K562 (cell line): ENCODE results near the gene STAT6. TPM values are rescaled to one million over a fixed set of nuclear protein-coding genes. Genes with fewer than 3 reads are reported as not detected.
A peak's percentile ranks its signal among the peaks of the same experiment; 100 is the strongest.

Source experiments
- ATAC-seq: fragments of 200-7000 bp; cut with Tn5 transposase; 3 replicates; pipeline ENCODE4 v1.9.1; 2020; ENCODE audit warnings: moderate library complexity
- BruUV-seq: library from RNA; stranded (reverse); fragments of 400-500 nt; replicated peaks from 2 replicates; lab custom pipeline; 2021; lab: Mats Ljungman, UMichigan
- CTCF ChIA-PET: fragments of 300-600 bp; formaldehyde crosslinking; extraction: SDS; loops from one replicate; lab custom pipeline; 2021; ENCODE audit warnings: low intra/inter-chr PET ratio; lab: Yijun Ruan, JAX
- POLR2A ChIA-PET: fragments of 300-600, 350-650 bp; sonication (Branson Sonifier 250); formaldehyde crosslinking; extraction: SDS; loops from one replicate; lab custom pipeline; 2021; ENCODE audit warnings: antibody characterized with exemption, inconsistent platforms; lab: Yijun Ruan, JAX
- DNase-seq, 4 experiments: peaks; one replicate each; pipeline versions ENCODE4 v3.0.0 to v3.0.0-alpha.2; 2011 to 2018; ENCODE audit warnings: low spot score in 3 of 4, mixed read lengths in 3 of 4; ENCODE audit errors: extremely low read depth in 1 of 4
- FAIRE-seq: peaks from 2 replicates; lab custom pipeline; 2011; peaks lifted over from hg19 to GRCh38; lab: Jason Lieb, UNC
- H2AFZ ChIP-seq: 2 replicates; pipeline ENCODE4 v1.6.0; 2011; ENCODE audit warnings: low read depth, low read length, control low read depth, inconsistent platforms
- H3K27ac ChIP-seq: fragments of 200-600 bp; 3 replicates; pipeline ENCODE4 v1.8.0; 2011; ENCODE audit warnings: low read depth, mild to moderate bottlenecking, control low read depth, inconsistent platforms, low read length, moderate library complexity, mixed read lengths; ENCODE audit errors: extremely low read depth
- H3K27me3 ChIP-seq, 2 experiments: fragments of 300-600 bp in 1 of 2; 2 replicates in 1 of 2; 3 replicates in 1 of 2; pipeline versions ENCODE4 v1.6.0 to v1.8.0; 2011; ENCODE audit warnings: inconsistent platforms in 2 of 2, low read length in 2 of 2, mild to moderate bottlenecking in 1 of 2, mixed read lengths in 1 of 2, moderate library complexity in 1 of 2; ENCODE audit not compliant: control insufficient read depth in 2 of 2, insufficient read depth in 2 of 2
- H3K36me3 ChIP-seq: fragments of 300-600 bp; 3 replicates; pipeline ENCODE4 v1.8.0; 2011; ENCODE audit warnings: mild to moderate bottlenecking, low read length, inconsistent platforms; ENCODE audit not compliant: control insufficient read depth, insufficient read depth
- H3K4me1 ChIP-seq, 2 experiments: fragments of 200-600 bp in 1 of 2; replicated peaks in 1 of 2; 2 replicates in 1 of 2; 3 replicates in 1 of 2; pipeline versions ENCODE4 v1.5.1 to v1.8.0; 2011; ENCODE audit warnings: inconsistent platforms in 2 of 2, low read length in 2 of 2, mild to moderate bottlenecking in 1 of 2, mixed read lengths in 1 of 2, moderate library complexity in 1 of 2; ENCODE audit not compliant: control insufficient read depth in 2 of 2, insufficient read depth in 2 of 2
- H3K4me2 ChIP-seq: 2 replicates; pipeline ENCODE4 v1.6.1; 2011; ENCODE audit warnings: low read length, control low read depth, inconsistent platforms, mixed read lengths; ENCODE audit not compliant: insufficient read depth
- H3K4me3 ChIP-seq: fragments of 200-600 bp; sonication (generic), shearing (Covaris generic); 2 replicates; pipeline ENCODE4 v1.5.1; 2016; ENCODE audit warnings: control low read depth, inconsistent platforms
- H3K79me2 ChIP-seq: fragments of 200-600 bp; 3 replicates; pipeline ENCODE4 v1.8.0; 2011; ENCODE audit warnings: low read length, inconsistent platforms; ENCODE audit not compliant: control insufficient read depth, insufficient read depth
- H3K9ac ChIP-seq, 2 experiments: 2 replicates each; pipeline versions ENCODE4 v1.6.0 to v1.6.1; 2011; ENCODE audit warnings: low read depth in 2 of 2, low read length in 2 of 2, control low read depth in 1 of 2, inconsistent platforms in 1 of 2, mild to moderate bottlenecking in 1 of 2, mixed read lengths in 1 of 2; ENCODE audit not compliant: insufficient read depth in 1 of 2
- H3K9me1 ChIP-seq: one replicate; pipeline ENCODE4 v1.6.0; 2011; ENCODE audit warnings: inconsistent platforms, mild to moderate bottlenecking, low read length, moderate library complexity; ENCODE audit not compliant: control insufficient read depth, insufficient read depth
- H3K9me3 ChIP-seq: replicated peaks from 2 replicates; pipeline ENCODE4 v1.5.1; 2011; ENCODE audit warnings: low read depth, low read length, inconsistent platforms; ENCODE audit not compliant: control insufficient read depth, insufficient read depth
- H4K20me1 ChIP-seq: replicated peaks from 2 replicates; pipeline ENCODE4 v1.6.1; 2011; ENCODE audit warnings: low read length, inconsistent platforms, mixed read lengths; ENCODE audit not compliant: control insufficient read depth, insufficient read depth
- CC2D1A ChIP-seq: fragments of 450-650 bp; IDR thresholded peaks from 2 replicates; pipeline ENCODE4 v1.6.1; 2017; ENCODE audit warnings: mild to moderate bottlenecking
- EWSR1 ChIP-seq: fragments of 450-650 bp; IDR thresholded peaks from 2 replicates; pipeline ENCODE4 v1.6.1; 2018; ENCODE audit warnings: borderline replicate concordance, mild to moderate bottlenecking, low read depth, moderate library complexity; ENCODE audit not compliant: partially characterized antibody
- GABPA ChIP-seq: fragments of 200-800 bp; sonication (Bioruptor generic); conservative IDR thresholded peaks from 2 replicates; pipeline ENCODE4 v1.6.1; 2016; ENCODE audit warnings: low read depth, missing genetic modification characterization, missing compliant biosample characterization
- PYGO2 ChIP-seq: fragments of 450-650 bp; IDR thresholded peaks from 2 replicates; pipeline ENCODE4 v1.6.1; 2016; ENCODE audit warnings: mild to moderate bottlenecking, missing genetic modification characterization, moderate library complexity, missing compliant biosample characterization
- RCOR1 ChIP-seq, 2 experiments: IDR thresholded peaks; 2 replicates each; pipeline ENCODE4 v1.6.1; 2012; ENCODE audit warnings: low read depth in 2 of 2, low read length in 2 of 2, borderline replicate concordance in 1 of 2, improper control_type of control experiment in 1 of 2
- WGBS: fragments of 100-300 bp; shearing (Covaris generic); methylation state at CpG from one replicate; pipeline ENCODE4 v1.1.6; 2016; ENCODE audit warnings: low coverage, mixed read lengths; ENCODE audit not compliant: insufficient coverage; ENCODE audit errors: missing lambda C conversion rate; 5-methylcytosine and 5-hydroxymethylcytosine counted together
- in situ Hi-C: fragments of 300-500 bp; cut with MboI; formaldehyde crosslinking; loops from 4 replicates; pipeline ENCODE4 v1.15.0; 2018; ENCODE audit warnings: inconsistent platforms, mixed read lengths
- intact Hi-C: fragments of 100-400 bp; cut with micrococcal nuclease; formaldehyde crosslinking; loops from 2 replicates; pipeline ENCODE4 v1.14.2; 2022
- polyA plus RNA-seq, 8 experiments: library from polyadenylated mRNA; depleted of rRNA in 4 of 8; stranded (reverse) in 5 of 8; unstranded in 3 of 8; fragments of >200 nt; fragmentation: Nextera tagmentation in 2 of 8; fragmentation: Illumina TruSeq in 1 of 8; extraction: Ambion mirVana in 2 of 8; extraction: Trizol in 1 of 8; gene quantifications; 2 replicates each; pipeline versions ENCODE4 v1.2.1 to v1.2.3, GENCODE V29; 2011 to 2014; ENCODE audit warnings: inconsistent platforms in 1 of 8, missing spikeins in 1 of 8
- total RNA-seq, 7 experiments: library from RNA; depleted of rRNA in 6 of 7; stranded (reverse); fragments of >200 nt in 6 of 7; fragmentation: Illumina TruSeq in 2 of 7; extraction: Trizol in 2 of 7; gene quantifications; 2 replicates each; pipeline versions ENCODE4 v1.2.1 to v1.2.3, GENCODE V29; 2011 to 2021; ENCODE audit warnings: low replicate concordance in 1 of 7

Gene STAT6
- total and polyA plus RNA-seq, 9 of the 15 experiments (the other 6 are each of a cell fraction or from before 2014, with no cell fraction given), result 2.4 to 49.5 (median 26.5) TPM

GRCh38 chr12:57090490-57090889 is 20.7 kb downstream of the STAT6 start:
- DNase-seq (peak in 2 of 4 experiments; percentile 9 to 18), FAIRE-seq (peak; percentile 37), ATAC-seq (no peak)
- Histone ChIP-seq H3K79me2 (peaks cover 42% of the 10 kb centered on the region), H3K9me3 (no peaks in the 10 kb centered on the region), H3K4me2 (peak overlapping the region; percentile 76), H3K27ac (no peak overlapping the region), H3K9me1 (no peaks in the 10 kb centered on the region), H3K27me3 (no peaks in the 10 kb centered on the region; a peak in 1 of 5 replicates), H3K4me3 (peak overlapping the region; percentile 37; the same call in 1 of the 2 replicates), H3K4me1 (peaks cover 38 to 71% of the 10 kb centered on the region in 2 experiments), H3K36me3 (peaks cover 46% of the 10 kb centered on the region), H4K20me1 (peaks cover 5% of the 10 kb centered on the region), H3K9ac (peak overlapping the region; percentile 52 to 80; a peak in 2 of 4 replicates), H2AFZ (no peak overlapping the region)
- no TSS peak for BruUV-seq
- in situ Hi-C loops, result no loop called here
- POLR2A ChIA-PET, result interaction anchor here (1.3 to 6.0 kb wide), 4 partner anchors 10 to 21 kb away, joined by 3 to 44 read pairs (median 6); partner anchors contain the start of gene NEMP1
- CTCF ChIA-PET, result interaction anchor here (0.9 kb wide), 1 partner anchor 21 kb away, joined by 4 read pairs; no protein-coding TSS in a partner anchor
- intact Hi-C loops, result no loop called here
- TF ChIP-seq RCOR1 (IDR thresholded peaks at IDR 0.05; ENCODE audit: borderline replicate concordance in 1 of 2, low read depth in 2 of 2, low read length in 2 of 2), result 0 out of 4 replicates have a peak, but pooled peaks of 1 of the 2 experiments have one; percentile 7
- no peak for TF ChIP-seq PYGO2 (tag)
- no peak for TF ChIP-seq GABPA (tag)
- no peak for TF ChIP-seq EWSR1
- 0 out of 2 replicates have a peak, but pooled peaks have one; percentile 7 for TF ChIP-seq CC2D1A
- WGBS, result 18% methylated on average over 6 of the region's 6 CpGs
